Liver (tissue), 3 donors: ENCODE measurements around the gene RASAL2.

Experiments
- EGR1 ChIP-seq, 2 donors: IDR thresholded peaks; 2 replicates each; pipeline ENCODE4 v1.6.1; 2016 to 2018; ENCODE audit warnings: antibody characterized with exemption in 2 of 2, low read depth in 2 of 2
- FOXA2 ChIP-seq: IDR thresholded peaks from 2 replicates; pipeline ENCODE4 v1.6.1; 2016; ENCODE audit warnings: antibody characterized with exemption
- HNF4G ChIP-seq: IDR thresholded peaks from 2 replicates; pipeline ENCODE4 v1.6.1; 2016; ENCODE audit warnings: antibody characterized with exemption
- JUND ChIP-seq, 2 donors: IDR thresholded peaks; 2 replicates each; pipeline ENCODE4 v1.6.1; 2016; ENCODE audit warnings: antibody characterized with exemption in 2 of 2
- NR2F2 ChIP-seq: IDR thresholded peaks from 2 replicates; pipeline ENCODE4 v1.6.1; 2016; ENCODE audit warnings: antibody characterized with exemption
- RAD21 ChIP-seq, 2 donors: IDR thresholded peaks; 2 replicates each; pipeline ENCODE4 v1.6.1; 2016; ENCODE audit warnings: antibody characterized with exemption in 2 of 2, mild to moderate bottlenecking in 2 of 2
- TAF1 ChIP-seq: conservative IDR thresholded peaks from 2 replicates; pipeline ENCODE4 v1.6.1; 2016; ENCODE audit warnings: antibody characterized with exemption, mild to moderate bottlenecking
- YY1 ChIP-seq: IDR thresholded peaks from 2 replicates; pipeline ENCODE4 v1.6.1; 2016; ENCODE audit warnings: antibody characterized with exemption, mild to moderate bottlenecking
- TF ChIP-seq, protein P1 (sequence below): fragments of 150-350 bp; IDR thresholded peaks from 2 replicates; pipeline ENCODE4 v1.5.1; 2017; ENCODE audit warnings: improper control_type of control experiment, low read depth, low read length; ENCODE audit not compliant: missing input control
- TF ChIP-seq, protein P2 (sequence below): IDR thresholded peaks from 2 replicates; pipeline ENCODE4 v1.6.1; 2016; ENCODE audit warnings: antibody characterized with exemption
- TF ChIP-seq, protein P3 (sequence below): IDR thresholded peaks from 2 replicates; pipeline ENCODE4 v1.6.1; 2016; ENCODE audit warnings: antibody characterized with exemption, mild to moderate bottlenecking
- TF ChIP-seq, protein P4 (sequence below): IDR thresholded peaks from 2 replicates; pipeline ENCODE4 v1.6.1; 2016; ENCODE audit warnings: antibody characterized with exemption
- donor health status: healthy.
- donor health status: healthy.

DNA sequence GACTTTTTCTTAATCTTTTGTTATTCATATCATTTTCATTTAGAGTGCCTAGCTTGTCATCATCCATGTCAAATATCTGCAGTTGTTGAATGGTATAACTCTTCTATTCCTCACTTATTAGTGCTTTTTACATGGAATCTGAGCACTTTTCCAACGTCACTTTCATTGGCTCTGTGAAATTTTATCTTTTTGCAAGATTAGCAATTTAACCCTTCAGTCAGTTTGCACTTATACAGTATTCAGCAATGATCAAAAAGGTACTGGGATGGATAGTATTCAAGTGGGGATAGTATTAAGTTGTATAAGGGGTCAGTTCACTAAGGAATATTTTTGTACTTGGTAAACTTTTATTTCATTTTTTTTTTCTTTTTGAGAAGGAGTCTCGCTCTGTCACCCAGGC lies 150.0 kb downstream of the RASAL2 start:
- TF ChIP-seq, protein P1, sequence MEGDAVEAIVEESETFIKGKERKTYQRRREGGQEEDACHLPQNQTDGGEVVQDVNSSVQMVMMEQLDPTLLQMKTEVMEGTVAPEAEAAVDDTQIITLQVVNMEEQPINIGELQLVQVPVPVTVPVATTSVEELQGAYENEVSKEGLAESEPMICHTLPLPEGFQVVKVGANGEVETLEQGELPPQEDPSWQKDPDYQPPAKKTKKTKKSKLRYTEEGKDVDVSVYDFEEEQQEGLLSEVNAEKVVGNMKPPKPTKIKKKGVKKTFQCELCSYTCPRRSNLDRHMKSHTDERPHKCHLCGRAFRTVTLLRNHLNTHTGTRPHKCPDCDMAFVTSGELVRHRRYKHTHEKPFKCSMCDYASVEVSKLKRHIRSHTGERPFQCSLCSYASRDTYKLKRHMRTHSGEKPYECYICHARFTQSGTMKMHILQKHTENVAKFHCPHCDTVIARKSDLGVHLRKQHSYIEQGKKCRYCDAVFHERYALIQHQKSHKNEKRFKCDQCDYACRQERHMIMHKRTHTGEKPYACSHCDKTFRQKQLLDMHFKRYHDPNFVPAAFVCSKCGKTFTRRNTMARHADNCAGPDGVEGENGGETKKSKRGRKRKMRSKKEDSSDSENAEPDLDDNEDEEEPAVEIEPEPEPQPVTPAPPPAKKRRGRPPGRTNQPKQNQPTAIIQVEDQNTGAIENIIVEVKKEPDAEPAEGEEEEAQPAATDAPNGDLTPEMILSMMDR = no peak
- TF ChIP-seq NR2F2 (no peak), EGR1 (IDR thresholded peaks at IDR 0.05; ENCODE audit: low read depth in 2 of 2) (no peak), YY1 (no peak), TAF1 (no peak), JUND (IDR thresholded peaks at IDR 0.05) (no peak), HNF4G (no peak), FOXA2 (no peak), RAD21 (IDR thresholded peaks at IDR 0.05) (no peak)
- TF ChIP-seq, protein P2, sequence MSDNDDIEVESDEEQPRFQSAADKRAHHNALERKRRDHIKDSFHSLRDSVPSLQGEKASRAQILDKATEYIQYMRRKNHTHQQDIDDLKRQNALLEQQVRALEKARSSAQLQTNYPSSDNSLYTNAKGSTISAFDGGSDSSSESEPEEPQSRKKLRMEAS = no peak
- TF ChIP-seq, protein P3, sequence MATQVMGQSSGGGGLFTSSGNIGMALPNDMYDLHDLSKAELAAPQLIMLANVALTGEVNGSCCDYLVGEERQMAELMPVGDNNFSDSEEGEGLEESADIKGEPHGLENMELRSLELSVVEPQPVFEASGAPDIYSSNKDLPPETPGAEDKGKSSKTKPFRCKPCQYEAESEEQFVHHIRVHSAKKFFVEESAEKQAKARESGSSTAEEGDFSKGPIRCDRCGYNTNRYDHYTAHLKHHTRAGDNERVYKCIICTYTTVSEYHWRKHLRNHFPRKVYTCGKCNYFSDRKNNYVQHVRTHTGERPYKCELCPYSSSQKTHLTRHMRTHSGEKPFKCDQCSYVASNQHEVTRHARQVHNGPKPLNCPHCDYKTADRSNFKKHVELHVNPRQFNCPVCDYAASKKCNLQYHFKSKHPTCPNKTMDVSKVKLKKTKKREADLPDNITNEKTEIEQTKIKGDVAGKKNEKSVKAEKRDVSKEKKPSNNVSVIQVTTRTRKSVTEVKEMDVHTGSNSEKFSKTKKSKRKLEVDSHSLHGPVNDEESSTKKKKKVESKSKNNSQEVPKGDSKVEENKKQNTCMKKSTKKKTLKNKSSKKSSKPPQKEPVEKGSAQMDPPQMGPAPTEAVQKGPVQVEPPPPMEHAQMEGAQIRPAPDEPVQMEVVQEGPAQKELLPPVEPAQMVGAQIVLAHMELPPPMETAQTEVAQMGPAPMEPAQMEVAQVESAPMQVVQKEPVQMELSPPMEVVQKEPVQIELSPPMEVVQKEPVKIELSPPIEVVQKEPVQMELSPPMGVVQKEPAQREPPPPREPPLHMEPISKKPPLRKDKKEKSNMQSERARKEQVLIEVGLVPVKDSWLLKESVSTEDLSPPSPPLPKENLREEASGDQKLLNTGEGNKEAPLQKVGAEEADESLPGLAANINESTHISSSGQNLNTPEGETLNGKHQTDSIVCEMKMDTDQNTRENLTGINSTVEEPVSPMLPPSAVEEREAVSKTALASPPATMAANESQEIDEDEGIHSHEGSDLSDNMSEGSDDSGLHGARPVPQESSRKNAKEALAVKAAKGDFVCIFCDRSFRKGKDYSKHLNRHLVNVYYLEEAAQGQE = no peak
- TF ChIP-seq, protein P4, sequence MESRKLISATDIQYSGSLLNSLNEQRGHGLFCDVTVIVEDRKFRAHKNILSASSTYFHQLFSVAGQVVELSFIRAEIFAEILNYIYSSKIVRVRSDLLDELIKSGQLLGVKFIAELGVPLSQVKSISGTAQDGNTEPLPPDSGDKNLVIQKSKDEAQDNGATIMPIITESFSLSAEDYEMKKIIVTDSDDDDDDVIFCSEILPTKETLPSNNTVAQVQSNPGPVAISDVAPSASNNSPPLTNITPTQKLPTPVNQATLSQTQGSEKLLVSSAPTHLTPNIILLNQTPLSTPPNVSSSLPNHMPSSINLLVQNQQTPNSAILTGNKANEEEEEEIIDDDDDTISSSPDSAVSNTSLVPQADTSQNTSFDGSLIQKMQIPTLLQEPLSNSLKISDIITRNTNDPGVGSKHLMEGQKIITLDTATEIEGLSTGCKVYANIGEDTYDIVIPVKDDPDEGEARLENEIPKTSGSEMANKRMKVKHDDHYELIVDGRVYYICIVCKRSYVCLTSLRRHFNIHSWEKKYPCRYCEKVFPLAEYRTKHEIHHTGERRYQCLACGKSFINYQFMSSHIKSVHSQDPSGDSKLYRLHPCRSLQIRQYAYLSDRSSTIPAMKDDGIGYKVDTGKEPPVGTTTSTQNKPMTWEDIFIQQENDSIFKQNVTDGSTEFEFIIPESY = no peak
